ENCODE data around the gene EFNB1.

EFNB1 gene

GRCh38 chrX:68827256-68827655 lies 1.6 kb upstream of the EFNB1 start:
- no peak for DNase-seq (ENCODE audit: low read depth in 1 of 2, low spot score in 1 of 2)

- DNase-seq (ENCODE audit: low read depth in 1 of 2, low spot score in 1 of 2), result peak; percentile 54 to 57
These were observed 785 bp upstream of the EFNB1 start for GRCh38 chrX:68827848-68828624.

GRCh38 chrX:68829582-68830418 lies 979 bp downstream of the EFNB1 start:
- no peak for DNase-seq (ENCODE audit: low read depth in 1 of 2, low spot score in 1 of 2)

GRCh38 chrX:68830419-68831404 lies 1.9 kb downstream of the EFNB1 start:
- no peak for DNase-seq (ENCODE audit: low read depth in 1 of 2, low spot score in 1 of 2)

- DNase-seq (ENCODE audit: low read depth in 1 of 2, low spot score in 1 of 2), result no peak
These were observed 2.7 kb downstream of the EFNB1 start for GRCh38 chrX:68831405-68832100.

- no peak for DNase-seq (ENCODE audit: low read depth in 1 of 2, low spot score in 1 of 2)
These were observed 3.2 kb downstream of the EFNB1 start for GRCh38 chrX:68832101-68832416.

GRCh38 chrX:68832516-68833447 lies 4.0 kb downstream of the EFNB1 start:
- no peak for DNase-seq (ENCODE audit: low read depth in 1 of 2, low spot score in 1 of 2)

- DNase-seq (ENCODE audit: low read depth in 1 of 2, low spot score in 1 of 2), result no peak
These were observed 4.6 kb downstream of the EFNB1 start for GRCh38 chrX:68833448-68833805.

- DNase-seq (ENCODE audit: low read depth in 1 of 2, low spot score in 1 of 2), result no peak
These were observed 5.1 kb downstream of the EFNB1 start for GRCh38 chrX:68833855-68834331.

GRCh38 chrX:68834371-68835103 lies 5.7 kb downstream of the EFNB1 start:
- DNase-seq (ENCODE audit: low read depth in 1 of 2, low spot score in 1 of 2), result no peak

- DNase-seq (ENCODE audit: low read depth in 1 of 2, low spot score in 1 of 2), result no peak
These were observed 6.3 kb downstream of the EFNB1 start for GRCh38 chrX:68835104-68835442.

GRCh38 chrX:68835468-68835867 lies 6.6 kb downstream of the EFNB1 start:
- DNase-seq (ENCODE audit: low read depth in 1 of 2, low spot score in 1 of 2), result no peak

GRCh38 chrX:68837119-68837518 lies 8.3 kb downstream of the EFNB1 start:
- DNase-seq (ENCODE audit: low read depth in 1 of 2, low spot score in 1 of 2), result no peak

- no peak for DNase-seq (ENCODE audit: low read depth in 1 of 2, low spot score in 1 of 2)
These were observed 9.7 kb downstream of the EFNB1 start for GRCh38 chrX:68838571-68838910.

GRCh38 chrX:68839771-68840170 lies 10.9 kb downstream of the EFNB1 start:
- DNase-seq (ENCODE audit: low read depth in 1 of 2, low spot score in 1 of 2), result no peak

- DNase-seq (ENCODE audit: low read depth in 1 of 2, low spot score in 1 of 2), result no peak
These were observed 11.4 kb downstream of the EFNB1 start for GRCh38 chrX:68840256-68840655.

GRCh38 chrX:68841251-68842049 lies 12.6 kb downstream of the EFNB1 start:
- no peak for DNase-seq (ENCODE audit: low read depth in 1 of 2, low spot score in 1 of 2)

GRCh38 chrX:68842351-68842750 lies 13.5 kb downstream of the EFNB1 start:
- DNase-seq (ENCODE audit: low read depth in 1 of 2, low spot score in 1 of 2), result no peak
